Endodermal cell (in vitro differentiated cells): ENCODE measurements around the gene FKBP2. TPM values are rescaled to one million over a fixed set of nuclear protein-coding genes. Genes with fewer than 3 reads are reported as not detected.
A peak's percentile ranks its signal among the peaks of the same experiment; 100 is the strongest.

Experiments used
- DNase-seq: peaks from one replicate; pipeline ENCODE4 v3.0.0-alpha.2; 2017
- H3K27ac ChIP-seq: 2 replicates; pipeline ENCODE4 v1.5.1; 2013; ENCODE audit warnings: mild to moderate bottlenecking, low read depth, low read length, moderate library complexity
- H3K27me3 ChIP-seq: 2 replicates; pipeline ENCODE4 v1.6.1; 2013; ENCODE audit warnings: mild to moderate bottlenecking, low read length, moderate library complexity; ENCODE audit not compliant: insufficient read depth, control insufficient read depth, poor library complexity, severe bottlenecking
- H3K36me3 ChIP-seq: 2 replicates; pipeline ENCODE4 v1.7.0; 2013; ENCODE audit warnings: mild to moderate bottlenecking, low read length, moderate library complexity; ENCODE audit not compliant: control insufficient read depth, insufficient read depth
- H3K4me1 ChIP-seq: one replicate; pipeline ENCODE4 v1.7.0; 2013; ENCODE audit warnings: low read length; ENCODE audit not compliant: control insufficient read depth, insufficient read depth
- H3K4me3 ChIP-seq: 2 replicates; pipeline ENCODE4 v1.5.1; 2013; ENCODE audit warnings: mild to moderate bottlenecking, low read length, moderate library complexity
- H3K9ac ChIP-seq: 2 replicates; pipeline ENCODE4 v1.6.1; 2013; ENCODE audit warnings: mild to moderate bottlenecking, low read length, moderate library complexity; ENCODE audit not compliant: poor library complexity, severe bottlenecking; ENCODE audit errors: extremely low read depth
- H3K9me3 ChIP-seq: 2 replicates; pipeline ENCODE4 v1.6.1; 2013; ENCODE audit warnings: mild to moderate bottlenecking, low read length, moderate library complexity; ENCODE audit not compliant: control insufficient read depth
- H3K27ac Mint-ChIP-seq: 2 replicates; pipeline ENCODE4 v1.8.0; 2020; ENCODE audit warnings: mixed read lengths
- H3K27me3 Mint-ChIP-seq: 2 replicates; pipeline ENCODE4 v1.8.0; 2021; ENCODE audit warnings: mild to moderate bottlenecking, mixed read lengths; ENCODE audit not compliant: insufficient read depth
- H3K36me3 Mint-ChIP-seq: 2 replicates; pipeline ENCODE4 v1.8.0; 2020; ENCODE audit warnings: low read depth, mixed read lengths
- H3K4me1 Mint-ChIP-seq: 2 replicates; pipeline ENCODE4 v1.8.0; 2020; ENCODE audit warnings: mixed read lengths
- H3K4me3 Mint-ChIP-seq: 2 replicates; pipeline ENCODE4 v1.8.0; 2020; ENCODE audit warnings: mild to moderate bottlenecking, moderate library complexity, mixed read lengths
- H3K9me3 Mint-ChIP-seq: 2 replicates; pipeline ENCODE4 v1.8.0; 2020; ENCODE audit warnings: mild to moderate bottlenecking, mixed read lengths
- CTCF ChIP-seq: fragments of 200-600 bp; sonication (generic); conservative IDR thresholded peaks from 2 replicates; pipeline ENCODE4 v1.5.0; 2021; ENCODE audit warnings: antibody characterized with exemption, mild to moderate bottlenecking
- WGBS, 2 experiments: methylation state at CpG; one replicate each; pipeline versions ENCODE4 v1.1.5 to v1.1.7; 2013; ENCODE audit warnings: missing lambda C conversion rate in 2 of 2, mixed read lengths in 1 of 2; ENCODE audit not compliant: insufficient coverage in 1 of 2, insufficient read length in 1 of 2; 5-methylcytosine and 5-hydroxymethylcytosine counted together
- total RNA-seq, 2 donors: library from RNA; stranded (reverse); fragmentation: NEBNext Ultra II Directional in 1 of 2; extraction: Animal tissue kit (Norgen Biotek cat#: 25700) in 1 of 2; gene quantifications; 2 replicates in 1 of 2; 3 replicates in 1 of 2; pipeline ENCODE4 v1.2.1, GENCODE V29; 2021

The FKBP2 gene
- total RNA-seq, 2 donors from 2014 or later = 44.6 to 53.7 TPM

GRCh38 chr11:64224151-64224890 lies 16.6 kb upstream of the FKBP2 start:
- Histone ChIP-seq H3K9ac (no peak overlapping the region), H3K36me3 (peaks cover 5% of the 10 kb centered on the region), H3K9me3 (no peaks in the 10 kb centered on the region), H3K4me1 (peaks cover 4% of the 10 kb centered on the region), H3K4me3 (no peak overlapping the region), H3K27me3 (no peaks in the 10 kb centered on the region), H3K27ac (no peak overlapping the region)
- peak overlapping the region; percentile 74 for H3K4me3 Mint-ChIP-seq
- H3K9me3 Mint-ChIP-seq = no peaks in the 10 kb centered on the region
- no peaks in the 10 kb centered on the region for H3K36me3 Mint-ChIP-seq
- H3K27me3 Mint-ChIP-seq = no peaks in the 10 kb centered on the region
- H3K27ac Mint-ChIP-seq = no peak overlapping the region
- 93 to 98% methylated on average over 13 to 17 of the region's 17 CpGs for WGBS, 2 experiments
- peaks cover 10% of the 10 kb centered on the region for H3K4me1 Mint-ChIP-seq
- peak; percentile 45 for DNase-seq
- TF ChIP-seq CTCF = no peak

GRCh38 chr11:64224891-64225607 lies 15.8 kb upstream of the FKBP2 start:
- DNase-seq = peak; percentile 54
- H3K36me3 ChIP-seq = peaks cover 5% of the 10 kb centered on the region
- H3K27ac Mint-ChIP-seq = peak overlapping the region; percentile 74
- 84 to 86% methylated on average over 13 to 22 of the region's 22 CpGs for WGBS, 2 experiments
- peak overlapping the region; percentile 74 for H3K4me3 Mint-ChIP-seq
- TF ChIP-seq CTCF = no peak
- H3K9me3 ChIP-seq = no peaks in the 10 kb centered on the region
- H3K36me3 Mint-ChIP-seq = no peaks in the 10 kb centered on the region
- peak overlapping the region; percentile 92 for H3K4me3 ChIP-seq
- H3K4me1 ChIP-seq = peaks cover 4% of the 10 kb centered on the region
- H3K27me3 Mint-ChIP-seq = no peaks in the 10 kb centered on the region
- peak overlapping the region; percentile 57 for H3K9ac ChIP-seq
- no peak overlapping the region for H3K27ac ChIP-seq
- peaks cover 11% of the 10 kb centered on the region for H3K4me1 Mint-ChIP-seq
- no peaks in the 10 kb centered on the region for H3K27me3 ChIP-seq
- no peaks in the 10 kb centered on the region for H3K9me3 Mint-ChIP-seq

GRCh38 chr11:64225608-64226506 lies 15.0 kb upstream of the FKBP2 start, which contains the start of the genes NUDT22 and TRPT1:
Gene NUDT22 (plus strand): TSS chr11:64226274. CDS start chr11:64226653, 379 bp downstream.
Gene TRPT1 (minus strand): TSS chr11:64226186. CDS start chr11:64225860, 326 bp downstream.
- DNase-seq = peak; percentile 97
- peak within 1 kb of the TSS; percentile 57 for H3K9ac ChIP-seq
- no peaks in the 10 kb centered on the region for H3K27me3 ChIP-seq
- H3K27ac Mint-ChIP-seq = peak within 1 kb of the TSS; percentile 74
- H3K27me3 Mint-ChIP-seq = peaks cover under 1% of the 10 kb centered on the region
- no peaks in the 10 kb centered on the region for H3K36me3 Mint-ChIP-seq
- H3K4me1 ChIP-seq = peaks cover 4% of the 10 kb centered on the region
- TF ChIP-seq CTCF = peak; percentile 38
- H3K36me3 ChIP-seq = peaks cover 5% of the 10 kb centered on the region
- no peaks in the 10 kb centered on the region for H3K9me3 Mint-ChIP-seq
- H3K4me3 Mint-ChIP-seq = peak within 1 kb of the TSS; percentile 74
- no peaks in the 10 kb centered on the region for H3K9me3 ChIP-seq
- H3K27ac ChIP-seq = peak within 1 kb of the TSS; percentile 76
- WGBS, 2 experiments = 0% methylated on average over 27 to 53 of the region's 54 CpGs
- peak within 1 kb of the TSS; percentile 92 for H3K4me3 ChIP-seq
- peaks cover 12% of the 10 kb centered on the region for H3K4me1 Mint-ChIP-seq
